Adipose tissue (tissue), 3 donors: Measurements from ENCODE around the gene SLC22A5. TPM values are rescaled to one million over a fixed set of nuclear protein-coding genes. Genes with fewer than 3 reads are reported as not detected.

Source experiments
- H3K27ac ChIP-seq: one replicate; pipeline ENCODE4 v1.5.1; 2013; ENCODE audit warnings: low read depth, low read length
- WGBS, 3 donors: extraction: QIAGEN DNeasy Blood & Tissue Kit; methylation state at CpG; one replicate each; pipeline ENCODE4 v1.1.7; 2013; 5-methylcytosine and 5-hydroxymethylcytosine counted together
- polyA plus RNA-seq, 3 donors: library from polyadenylated mRNA; stranded (reverse); fragments of 200-250 nt; gene quantifications; one replicate each; pipeline ENCODE4 v1.2.3, GENCODE V29; 2013
- donor health status: healthy with polysubstance abuse.
- donor health status: Bipolar disorder and iron deficiency.
- donor health status: healthy.

The SLC22A5 gene
- polyA plus RNA-seq = 1 to 10 TPM; 3.0 to 6.6 (median 5.1) TPM

DNA sequence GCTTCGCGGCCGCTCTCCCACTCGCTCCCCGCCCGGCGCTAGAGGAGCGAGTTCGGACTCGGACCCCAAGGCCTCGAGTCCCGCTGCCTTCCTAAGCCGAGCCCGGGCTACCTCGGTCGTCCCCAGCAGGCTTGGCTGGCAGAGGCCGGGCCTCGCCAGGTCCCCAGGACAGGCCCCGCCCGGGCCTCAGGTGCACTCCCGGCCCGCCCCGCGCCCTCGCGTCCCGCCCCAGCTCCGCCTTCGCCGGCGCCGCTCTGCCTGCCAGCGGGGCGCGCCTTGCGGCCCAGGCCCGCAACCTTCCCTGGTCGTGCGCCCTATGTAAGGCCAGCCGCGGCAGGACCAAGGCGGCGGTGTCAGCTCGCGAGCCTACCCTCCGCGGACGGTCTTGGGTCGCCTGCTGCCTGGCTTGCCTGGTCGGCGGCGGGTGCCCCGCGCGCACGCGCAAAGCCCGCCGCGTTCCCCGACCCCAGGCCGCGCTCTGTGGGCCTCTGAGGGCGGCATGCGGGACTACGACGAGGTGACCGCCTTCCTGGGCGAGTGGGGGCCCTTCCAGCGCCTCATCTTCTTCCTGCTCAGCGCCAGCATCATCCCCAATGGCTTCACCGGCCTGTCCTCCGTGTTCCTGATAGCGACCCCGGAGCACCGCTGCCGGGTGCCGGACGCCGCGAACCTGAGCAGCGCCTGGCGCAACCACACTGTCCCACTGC, at the start of gene SLC22A5:
TSS of gene SLC22A5 (plus strand) at position 237 of the 707 bp plus-strand sequence. CDS start at position 500, 263 bp downstream.
- H3K27ac ChIP-seq = peak within 1 kb of the TSS; percentile 26
- 1% methylated on average over 57 to 83 of the region's 83 CpGs for WGBS, 3 donors

DNA sequence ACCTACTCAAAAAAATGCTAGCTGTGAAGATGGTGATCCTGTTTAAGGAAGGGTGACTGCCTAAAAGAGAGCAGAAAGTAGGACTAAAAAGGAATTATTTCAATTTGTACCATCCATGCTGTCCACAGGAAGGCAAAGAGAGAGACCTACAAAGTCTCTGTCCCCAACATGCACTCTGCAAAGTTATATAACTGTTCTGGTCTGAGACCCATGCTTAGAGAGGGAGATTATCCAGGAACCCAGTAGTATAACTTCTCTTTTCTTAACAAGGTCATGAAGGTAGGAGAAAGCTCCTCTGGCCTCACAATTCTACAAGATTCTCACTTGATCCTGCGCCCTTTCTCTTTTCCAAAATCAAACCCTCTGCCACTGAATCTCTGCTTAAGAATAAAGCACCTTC, 49.5 kb upstream of the SLC22A5 start:
- 96 to 100% (median 100%) methylated on average over 1 of the region's 1 CpG for WGBS, 3 donors
- no peak overlapping the region for H3K27ac ChIP-seq

DNA sequence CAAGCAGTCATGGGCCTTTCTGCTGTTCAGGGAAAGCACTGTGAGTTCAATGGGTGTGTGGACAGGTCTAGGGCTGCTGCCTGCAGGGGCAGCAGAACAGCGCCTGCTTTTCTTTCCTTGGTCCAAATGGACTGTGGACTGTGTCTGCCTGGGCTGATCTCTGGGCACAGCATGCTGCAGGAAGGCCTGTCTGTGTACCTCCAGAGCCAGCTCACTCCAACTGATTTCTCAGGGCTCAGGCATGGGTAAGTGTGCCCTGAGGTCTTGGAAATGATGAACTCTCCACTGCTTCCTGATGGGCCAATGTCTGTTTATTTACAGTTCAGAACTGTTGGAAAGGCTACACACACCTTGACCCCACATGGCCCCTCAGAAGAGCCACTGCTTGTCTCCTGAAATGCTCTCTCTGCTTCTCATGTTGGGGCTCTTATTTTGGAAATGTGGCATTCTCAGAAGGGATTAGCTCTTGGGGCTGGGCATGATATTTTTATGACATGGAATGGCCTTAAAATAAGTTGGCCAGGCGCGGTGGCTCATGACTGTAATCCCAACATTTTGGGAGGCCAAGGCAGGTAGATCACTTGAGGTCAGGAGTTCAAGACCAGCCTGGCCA, 48.3 kb upstream of the SLC22A5 start:
- WGBS, 3 donors = 94 to 99% (median 96%) methylated on average over 3 of the region's 3 CpGs
- H3K27ac ChIP-seq = no peak overlapping the region

DNA sequence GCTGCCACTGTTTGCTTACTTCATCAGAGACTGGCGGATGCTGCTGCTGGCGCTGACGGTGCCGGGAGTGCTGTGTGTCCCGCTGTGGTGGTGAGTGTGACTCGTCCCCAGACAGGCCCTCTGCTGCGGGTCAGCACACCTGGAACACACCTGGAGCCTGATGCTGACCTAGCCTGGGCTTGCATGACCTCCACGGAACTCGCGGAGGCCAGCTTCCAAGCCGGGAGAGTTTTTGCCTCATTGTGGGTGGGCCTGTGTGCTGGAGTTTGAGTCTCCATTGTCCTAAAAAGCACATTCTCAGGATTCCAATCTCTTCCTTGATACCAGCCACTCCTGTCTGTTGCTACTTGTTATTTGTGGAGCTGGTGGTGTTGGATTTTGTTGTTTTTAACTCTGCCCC, 47.2 kb upstream of the SLC22A5 start:
- 72 to 76% (median 73%) methylated on average over 11 of the region's 11 CpGs for WGBS, 3 donors
- no peak overlapping the region for H3K27ac ChIP-seq

DNA sequence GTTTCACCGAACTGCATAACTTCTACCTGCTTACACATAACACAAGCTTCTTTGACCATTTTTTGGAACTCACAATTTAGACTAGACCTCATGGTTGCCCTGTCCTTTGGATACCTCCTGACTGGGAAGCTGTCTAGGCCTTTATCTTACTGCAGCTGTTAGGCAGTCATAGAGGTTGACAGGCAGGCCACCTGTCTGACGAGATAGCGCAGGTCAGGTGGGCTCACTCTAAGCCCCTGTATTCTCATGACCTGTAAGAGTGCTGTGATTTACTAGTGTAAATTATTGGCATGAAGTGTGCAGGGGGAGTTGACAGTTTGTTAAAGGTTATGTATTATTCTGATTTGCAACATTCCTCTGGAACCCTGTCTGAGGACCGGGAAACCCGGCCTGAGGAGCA, 46.3 kb upstream of the SLC22A5 start:
- 81 to 96% (median 94%) methylated on average over 5 of the region's 5 CpGs for whole genome bisulfite sequencing, 3 donors
- H3K27ac ChIP-seq = no peak overlapping the region

DNA sequence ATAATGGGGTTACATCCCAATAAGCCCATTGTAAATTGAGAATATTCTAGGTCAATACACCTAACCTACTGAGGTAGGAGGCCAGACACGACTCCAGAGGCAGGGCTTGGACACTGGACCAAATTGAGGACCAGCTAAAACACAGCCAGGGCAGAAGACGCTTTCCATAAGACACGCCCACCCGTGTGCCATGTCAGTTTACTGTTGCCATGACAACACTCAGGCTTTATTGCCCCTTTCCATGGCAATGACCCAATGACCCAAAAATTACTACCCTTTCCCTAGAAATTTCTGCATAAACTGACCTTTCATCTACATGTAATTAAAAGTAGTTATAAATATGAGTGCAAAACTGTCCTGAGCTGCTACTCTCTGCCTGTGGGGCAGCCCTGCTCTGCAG, 43.8 kb upstream of the SLC22A5 start:
- no peak overlapping the region for H3K27ac ChIP-seq
- 84 to 91% (median 87%) methylated on average over 4 of the region's 4 CpGs for WGBS, 3 donors

DNA sequence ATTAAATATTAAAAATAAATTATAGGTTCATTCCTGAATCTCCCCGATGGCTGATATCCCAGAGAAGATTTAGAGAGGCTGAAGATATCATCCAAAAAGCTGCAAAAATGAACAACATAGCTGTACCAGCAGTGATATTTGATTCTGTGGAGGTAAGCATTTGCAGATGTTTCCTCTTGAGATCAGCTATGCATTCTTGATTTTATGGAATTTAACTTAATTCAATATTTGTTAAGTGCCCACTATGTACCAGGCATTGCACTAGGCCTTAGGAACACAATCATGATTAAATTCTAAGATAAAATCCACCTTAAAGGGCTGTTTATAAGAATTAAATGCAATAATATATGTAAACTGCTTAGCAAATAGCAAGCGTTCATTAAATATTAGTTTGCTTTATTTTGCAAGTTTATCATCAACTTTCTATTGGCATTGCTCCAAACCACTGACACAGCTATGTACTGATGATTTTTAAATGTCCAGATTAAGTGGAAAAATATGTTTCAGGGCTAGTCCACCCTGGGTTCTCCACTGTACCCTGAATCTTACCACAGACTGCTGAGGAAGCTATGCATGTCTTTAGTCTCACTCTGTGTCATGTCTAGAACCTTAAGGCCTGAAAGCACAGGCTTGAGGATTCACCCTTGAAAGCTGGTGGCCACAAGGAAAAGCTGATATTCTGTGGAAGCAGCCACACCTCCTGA, 42.1 kb upstream of the SLC22A5 start:
- 64 to 79% (median 75%) methylated on average over 2 of the region's 2 CpGs for WGBS, 3 donors
- H3K27ac ChIP-seq = no peak overlapping the region

DNA sequence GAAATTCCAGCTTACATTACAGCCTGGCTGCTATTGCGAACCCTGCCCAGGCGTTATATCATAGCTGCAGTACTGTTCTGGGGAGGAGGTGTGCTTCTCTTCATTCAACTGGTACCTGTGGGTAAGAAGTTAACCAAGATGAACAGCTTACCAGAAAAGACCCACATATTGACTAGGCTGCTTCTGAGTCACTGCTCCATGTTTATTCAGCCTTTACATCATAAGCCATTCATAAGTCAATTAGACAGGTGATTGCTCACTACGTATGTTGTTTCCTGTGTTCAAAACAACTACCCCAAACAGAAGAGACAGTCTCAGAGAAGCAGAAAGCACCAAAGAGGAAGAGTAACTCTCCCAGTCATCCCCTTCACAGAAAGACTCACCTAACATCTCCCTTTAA, 34.7 kb upstream of the SLC22A5 start:
- WGBS, 3 donors = 80 to 91% (median 90%) methylated on average over 3 of the region's 3 CpGs
- no peak overlapping the region for H3K27ac ChIP-seq

DNA sequence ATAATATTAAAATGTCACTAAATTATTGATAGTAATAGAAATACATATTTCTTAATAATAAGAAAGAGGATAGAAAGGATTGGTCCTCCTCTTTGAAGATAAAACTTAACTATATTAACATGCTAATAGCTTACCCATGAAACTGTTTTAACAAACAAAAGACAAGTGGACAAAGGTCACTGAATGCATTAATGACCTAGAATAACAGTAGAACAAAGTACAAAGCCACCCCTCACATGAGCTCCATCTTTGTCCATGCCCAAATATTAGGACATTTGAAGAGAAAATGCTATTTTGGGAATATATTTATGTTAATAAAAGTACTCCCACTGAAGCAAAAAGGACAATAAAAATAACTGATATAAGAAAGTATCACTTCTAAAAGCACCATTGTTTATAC, 34.1 kb upstream of the SLC22A5 start:
- no peak overlapping the region for H3K27ac ChIP-seq

DNA sequence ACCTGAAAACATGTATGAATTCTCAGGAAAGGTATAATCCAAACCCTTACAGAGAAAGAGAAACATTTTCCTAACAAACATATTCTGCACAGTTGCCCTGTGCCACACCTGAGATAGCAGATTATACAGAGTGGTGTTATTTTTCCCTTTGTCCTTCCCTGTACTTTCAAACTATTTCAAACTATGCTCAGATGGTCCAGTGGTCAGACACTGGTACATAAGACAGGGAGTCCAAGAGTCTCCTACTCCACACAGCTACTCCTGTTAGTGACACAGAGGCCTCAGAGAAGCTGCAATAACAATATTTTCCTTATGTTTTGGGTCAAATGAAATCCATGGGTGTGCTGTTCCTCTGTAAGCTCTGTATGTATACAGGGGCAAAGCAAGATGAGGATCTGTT, 30.0 kb upstream of the SLC22A5 start:
- no peak overlapping the region for H3K27ac ChIP-seq

DNA sequence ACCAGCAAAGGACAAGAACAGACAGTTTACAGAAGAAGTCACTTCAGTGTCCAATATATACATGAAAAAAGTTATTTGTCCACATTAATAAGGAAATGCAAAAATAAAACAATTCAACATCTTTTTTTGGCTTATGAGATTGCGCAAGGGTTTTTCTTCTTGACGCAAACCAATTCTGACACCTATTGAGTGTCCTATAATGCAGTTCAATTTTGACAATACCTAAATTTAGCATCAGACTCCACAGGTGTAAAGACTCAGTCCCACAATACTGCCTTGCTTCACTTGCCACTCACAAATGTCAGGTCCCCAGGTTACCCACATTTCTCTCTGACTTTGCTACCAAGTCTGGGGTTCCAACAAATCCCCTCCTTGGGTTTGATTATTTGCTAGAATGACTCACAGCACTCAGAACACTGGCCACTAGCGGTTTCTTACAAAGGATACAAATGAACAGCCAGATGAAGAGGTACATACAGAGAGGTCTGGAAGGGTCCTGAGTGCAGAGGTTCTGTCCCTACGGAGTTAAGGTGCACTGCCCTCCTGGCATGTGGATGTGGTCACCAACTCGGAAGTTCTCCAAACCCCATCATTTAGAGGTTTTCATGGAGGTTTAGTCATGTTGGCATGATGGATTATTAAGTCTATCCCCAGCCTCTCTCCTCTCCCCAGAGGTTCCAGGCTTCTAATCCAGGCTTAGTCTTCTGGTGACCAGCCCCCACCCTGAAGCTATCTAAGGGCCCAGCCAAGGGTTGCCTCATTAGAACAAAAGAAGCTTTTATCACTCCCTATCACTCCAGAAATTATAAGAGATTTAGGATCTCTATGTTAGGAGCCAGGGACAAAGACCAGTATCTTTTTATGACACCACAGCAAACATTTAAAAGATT, 27.0 kb upstream of the SLC22A5 start:
- 68 to 74% (median 74%) methylated on average over 5 of the region's 5 CpGs for WGBS, 3 donors
- no peak overlapping the region for H3K27ac ChIP-seq

DNA sequence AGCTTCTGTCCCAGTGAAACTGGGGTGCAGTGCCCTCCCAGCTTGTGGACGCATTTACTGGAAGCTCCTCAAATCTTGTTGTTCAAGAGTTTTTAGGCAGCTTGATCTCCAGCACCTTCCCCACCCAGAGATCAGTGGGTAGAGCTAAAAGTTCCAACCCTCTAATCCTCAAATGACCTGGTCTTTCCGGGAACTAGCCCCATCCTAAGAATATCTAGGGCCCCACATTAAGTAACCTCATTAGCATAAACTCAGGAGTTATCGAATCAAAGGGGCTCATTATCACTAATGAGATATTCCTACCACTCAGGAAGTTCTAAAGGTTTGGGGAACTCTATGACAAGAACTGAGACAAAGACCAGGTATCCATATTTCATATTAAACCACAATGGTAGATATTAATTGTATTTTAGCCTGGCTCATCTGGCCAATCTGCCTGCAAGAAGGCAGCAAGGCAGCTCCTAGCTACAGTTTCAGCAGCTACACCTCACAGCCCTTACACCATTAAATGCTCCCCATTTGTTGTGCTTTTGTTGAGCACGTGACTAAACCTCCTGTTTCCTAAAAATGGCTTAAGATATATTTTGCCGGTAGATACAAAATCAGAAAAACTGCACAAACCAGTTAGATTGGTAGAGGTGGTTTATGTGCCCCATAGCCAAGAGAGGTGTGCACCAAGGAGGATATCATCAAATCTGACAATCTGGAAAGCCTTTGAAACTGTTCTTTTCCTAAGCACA, 24.6 kb upstream of the SLC22A5 start:
- no peak overlapping the region for H3K27ac ChIP-seq
- WGBS, 3 donors = 71 to 87% (median 80%) methylated on average over 5 of the region's 5 CpGs

DNA sequence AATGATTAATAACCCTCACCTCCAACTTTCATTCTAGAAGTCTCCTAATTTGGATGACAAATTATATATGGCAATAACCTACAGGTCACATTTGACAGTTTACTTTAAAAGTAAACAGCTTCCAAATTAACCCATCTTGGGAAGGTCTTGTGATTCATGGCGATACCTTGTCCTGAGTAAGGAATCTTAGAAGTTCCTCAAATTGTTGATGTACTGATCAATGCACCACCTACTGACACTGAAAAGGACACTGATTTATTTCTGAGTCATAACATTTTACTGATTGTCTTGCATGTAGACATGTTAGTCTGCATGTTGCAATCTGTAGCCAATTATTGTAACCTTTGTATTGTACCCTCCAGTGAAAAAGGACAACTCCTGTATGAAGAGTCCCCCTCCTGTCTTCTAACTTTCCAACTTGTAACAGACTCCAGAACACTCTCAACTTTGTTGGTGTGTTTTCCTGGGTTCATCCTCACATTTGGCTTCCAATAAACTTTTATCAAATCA, 16.0 kb upstream of the SLC22A5 start:
- WGBS, 3 donors = 92 to 93% (median 92%) methylated on average over 1 of the region's 1 CpG
- H3K27ac ChIP-seq = no peak overlapping the region

DNA sequence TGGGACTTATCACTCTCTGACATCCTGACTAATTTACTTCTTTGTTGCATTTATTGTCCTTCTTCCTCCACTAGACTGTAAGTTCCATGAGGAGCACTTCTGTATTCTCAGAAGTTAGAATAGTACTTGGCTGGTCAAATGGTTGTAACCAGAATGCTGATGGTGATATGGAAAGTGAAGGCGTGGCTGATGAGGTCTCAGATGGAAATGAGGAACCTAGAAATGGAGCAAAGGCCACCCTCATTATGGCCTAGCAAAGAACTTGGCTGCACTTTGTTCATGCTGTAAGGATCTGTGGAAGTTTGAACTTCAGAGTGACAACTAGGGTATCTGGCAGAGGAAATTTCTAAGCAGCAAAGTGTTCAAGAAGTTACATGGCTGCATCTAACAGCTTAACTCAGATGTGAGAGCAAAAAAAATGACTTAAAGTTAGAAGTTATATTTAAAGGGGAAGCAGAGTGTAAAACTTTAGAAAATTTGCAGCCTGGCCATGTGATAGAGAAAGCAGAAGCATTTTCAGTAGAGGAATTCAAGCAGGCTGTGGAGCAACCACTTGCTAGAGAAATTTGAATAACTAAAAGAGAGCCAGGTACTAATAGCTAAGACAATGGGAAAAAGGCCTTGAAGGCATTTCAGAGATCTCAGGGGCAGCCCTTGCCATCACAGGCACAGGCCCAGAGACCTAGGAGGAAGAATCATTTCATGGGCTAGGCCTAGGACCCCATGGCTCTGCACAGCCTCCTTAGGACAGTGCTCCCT, 14.9 kb upstream of the SLC22A5 start:
- H3K27ac ChIP-seq = no peak overlapping the region
- WGBS, 3 donors = 48 to 100% (median 78%) methylated on average over 1 of the region's 1 CpG

DNA sequence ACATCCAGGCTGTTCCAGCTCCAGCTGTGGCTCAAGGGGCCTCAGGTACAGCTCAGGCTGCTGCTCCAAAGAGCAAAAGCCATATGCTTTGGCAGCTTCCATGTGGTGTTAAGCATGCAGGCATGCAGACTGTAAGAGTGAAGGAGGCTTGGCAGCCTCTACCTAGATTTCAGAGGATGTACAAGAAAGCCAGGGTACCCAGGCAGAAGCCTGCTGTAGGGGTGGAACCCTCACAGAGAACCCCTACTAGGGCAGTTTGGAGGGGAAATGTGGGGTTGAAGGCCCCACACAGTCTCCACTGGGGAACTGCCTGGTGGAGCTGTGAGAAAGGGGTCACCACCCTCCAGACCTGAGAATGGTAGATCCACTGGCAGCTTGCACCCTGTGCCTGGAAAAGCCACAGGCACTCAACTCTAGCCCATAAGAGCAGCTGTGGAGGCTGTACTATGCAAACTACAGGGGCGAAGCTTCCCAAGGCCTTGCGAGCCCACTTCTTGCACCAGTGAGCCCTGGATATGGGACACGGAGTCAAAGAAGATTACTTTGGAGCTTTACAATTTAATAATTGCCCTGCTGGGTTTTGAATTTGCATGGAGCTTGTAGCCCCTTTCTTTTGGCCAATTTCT, 14.3 kb upstream of the SLC22A5 start:
- WGBS, 3 donors = 95 to 99% (median 97%) methylated on average over 3 of the region's 3 CpGs
- H3K27ac ChIP-seq = no peak overlapping the region

DNA sequence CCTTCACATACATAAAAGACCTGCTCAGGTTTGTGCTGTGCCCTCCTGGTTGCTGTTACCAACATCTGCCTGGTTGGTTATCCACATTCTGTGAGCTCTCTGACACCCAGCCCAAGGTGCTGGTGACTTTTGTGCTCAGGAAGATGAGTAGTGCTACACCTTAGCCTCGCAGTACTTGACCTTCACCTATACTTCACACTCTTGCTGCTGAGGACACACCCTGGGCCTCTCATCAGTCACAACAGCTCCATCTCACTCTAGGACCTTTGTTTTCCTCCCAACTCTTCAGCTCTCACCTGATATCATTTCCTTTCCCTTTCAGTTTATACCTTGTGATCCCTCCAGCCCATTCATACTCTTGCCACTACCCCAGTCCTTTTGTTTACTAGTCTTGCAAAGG, 10.7 kb upstream of the SLC22A5 start:
- WGBS, 3 donors = 81 to 89% (median 88%) methylated on average over 1 of the region's 1 CpG
- H3K27ac ChIP-seq = no peak overlapping the region

DNA sequence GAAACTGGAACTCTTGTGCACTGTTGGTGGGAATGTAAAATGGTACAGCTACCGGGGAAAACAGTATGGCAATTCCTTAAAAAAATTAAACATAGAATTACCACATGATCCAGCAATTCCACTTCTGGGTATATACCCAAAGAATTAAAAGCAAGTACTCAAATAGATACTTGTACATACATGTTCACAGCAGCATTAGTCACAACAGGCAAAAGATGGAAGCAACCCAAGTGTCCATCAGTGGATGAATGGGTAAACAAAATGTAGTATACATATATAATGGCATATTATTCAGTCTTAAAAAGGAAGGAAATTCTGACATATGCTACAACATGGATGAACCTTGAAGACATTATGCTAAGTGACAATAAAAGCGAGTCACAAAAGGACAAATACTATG, 7.4 kb upstream of the SLC22A5 start:
- WGBS, 3 donors = 93 to 98% (median 98%) methylated on average over 2 of the region's 2 CpGs
- no peak overlapping the region for H3K27ac ChIP-seq
